Measurements from ENCODE around the gene HSD3B7.
A peak's percentile ranks its signal among the peaks of the same experiment; 100 is the strongest.

The HSD3B7 gene

DNA sequence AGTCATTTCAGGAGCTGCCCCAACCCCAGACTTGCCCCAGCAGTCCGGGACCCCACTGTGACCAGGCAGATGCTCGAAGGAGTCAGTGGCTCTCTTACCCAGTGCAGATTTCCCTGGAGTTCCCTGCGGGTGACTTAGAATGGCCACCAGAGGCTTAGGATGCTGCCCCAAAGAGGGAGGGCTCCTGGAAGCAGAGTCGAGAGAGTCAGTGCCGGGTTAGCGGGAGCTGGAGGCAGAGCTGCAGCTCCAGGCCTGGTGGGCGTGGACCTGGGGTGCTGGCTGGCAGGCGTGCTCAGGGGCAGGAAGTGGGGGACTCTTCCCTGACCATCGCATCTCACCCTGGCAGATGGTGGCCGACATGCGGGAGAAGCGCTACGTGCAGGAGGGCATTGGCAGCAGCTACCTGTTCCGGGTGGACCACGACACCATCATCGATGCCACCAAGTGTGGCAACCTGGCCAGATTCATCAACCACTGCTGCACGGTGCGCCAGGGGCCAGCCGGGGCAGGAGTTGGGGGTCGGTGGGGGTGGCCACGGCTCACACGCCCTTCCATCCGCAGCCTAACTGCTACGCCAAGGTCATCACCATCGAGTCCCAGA, 1.6 kb upstream of the HSD3B7 start:
- no peak for ATAC-seq (replicated peaks)
- Mint-ChIP-seq H3K4me3 (no peak overlapping the region), H3K27ac (peak overlapping the region; percentile 25), H3K4me1 (peaks cover 5 to 21% of the 10 kb centered on the region in 2 donors), H3K36me3 (peaks cover 54 to 60% of the 10 kb centered on the region in 2 donors), H3K27me3 (no peaks in the 10 kb centered on the region), H3K9me3 (no peaks in the 10 kb centered on the region)
- no peak for DNase-seq

DNA sequence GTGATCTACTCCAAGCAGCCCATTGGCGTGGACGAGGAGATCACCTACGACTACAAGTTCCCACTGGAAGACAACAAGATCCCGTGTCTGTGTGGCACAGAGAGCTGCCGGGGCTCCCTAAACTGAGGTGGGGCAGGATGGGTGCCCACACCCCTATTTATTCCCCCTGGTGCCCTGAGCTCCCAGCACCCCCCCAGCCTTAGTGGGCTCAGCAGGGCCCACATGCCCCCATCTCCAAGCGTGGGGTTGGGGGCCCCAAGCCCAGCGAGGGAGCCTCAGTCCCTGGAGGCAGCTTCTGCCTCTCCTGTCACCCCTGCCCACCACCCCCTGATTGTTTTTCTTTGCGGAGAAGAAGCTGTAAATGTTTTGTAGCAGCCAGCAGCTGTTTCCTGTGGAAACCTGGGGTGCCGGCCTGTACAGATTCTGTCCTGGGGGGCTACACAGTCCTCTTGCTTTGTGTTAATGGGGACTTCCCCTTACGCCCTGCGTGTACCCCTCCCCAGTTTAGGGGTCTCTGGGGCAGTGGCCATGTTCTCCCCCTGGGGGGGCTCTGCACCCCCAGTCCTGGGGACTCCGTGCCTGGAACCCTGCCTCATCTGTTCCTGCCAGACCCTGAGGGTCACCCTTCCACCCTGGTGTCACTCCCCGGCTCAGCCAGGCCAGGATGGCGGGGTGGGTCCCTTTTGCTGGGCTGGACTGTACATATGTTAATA, 953 bp upstream of the HSD3B7 start:
- ATAC-seq (replicated peaks) = no peak
- Mint-ChIP-seq H3K4me1 (peaks cover 8 to 21% of the 10 kb centered on the region in 2 donors), H3K9me3 (no peaks in the 10 kb centered on the region), H3K36me3 (peaks cover 51 to 58% of the 10 kb centered on the region in 2 donors), H3K4me3 (no peak overlapping the region), H3K27me3 (no peaks in the 10 kb centered on the region), H3K27ac (peak overlapping the region; percentile 25)
- DNase-seq = no peak

DNA sequence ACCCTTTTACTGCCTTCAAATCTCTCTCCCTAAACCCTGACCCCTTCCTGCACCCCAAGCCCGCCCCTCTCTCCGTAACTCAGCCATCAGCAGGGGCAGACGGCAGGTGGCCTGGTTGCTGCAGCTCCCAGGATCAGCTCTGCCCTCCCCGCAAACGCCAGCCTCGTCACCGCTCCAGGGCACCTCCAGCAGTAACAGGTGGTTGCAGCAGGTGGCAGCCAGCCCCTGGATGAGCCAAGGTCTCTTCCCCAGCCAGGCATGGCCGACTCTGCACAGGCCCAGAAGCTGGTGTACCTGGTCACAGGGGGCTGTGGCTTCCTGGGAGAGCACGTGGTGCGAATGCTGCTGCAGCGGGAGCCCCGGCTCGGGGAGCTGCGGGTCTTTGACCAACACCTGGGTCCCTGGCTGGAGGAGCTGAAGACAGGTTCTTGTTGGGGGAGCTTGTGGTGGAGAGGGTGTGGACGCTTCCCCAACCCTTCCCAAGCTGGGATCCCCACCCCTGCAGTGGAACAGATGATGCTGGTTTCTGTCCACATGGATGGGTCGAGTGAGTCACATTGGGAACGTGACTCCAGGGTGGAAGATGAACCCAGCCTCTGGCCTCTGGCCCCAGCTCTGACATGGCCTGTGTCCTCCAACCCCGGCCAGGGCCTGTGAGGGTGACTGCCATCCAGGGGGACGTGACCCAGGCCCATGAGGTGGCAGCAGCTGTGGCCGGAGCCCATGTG, 558 bp downstream of the HSD3B7 start:
- H3K27me3 Mint-ChIP-seq = no peaks in the 10 kb centered on the region

DNA sequence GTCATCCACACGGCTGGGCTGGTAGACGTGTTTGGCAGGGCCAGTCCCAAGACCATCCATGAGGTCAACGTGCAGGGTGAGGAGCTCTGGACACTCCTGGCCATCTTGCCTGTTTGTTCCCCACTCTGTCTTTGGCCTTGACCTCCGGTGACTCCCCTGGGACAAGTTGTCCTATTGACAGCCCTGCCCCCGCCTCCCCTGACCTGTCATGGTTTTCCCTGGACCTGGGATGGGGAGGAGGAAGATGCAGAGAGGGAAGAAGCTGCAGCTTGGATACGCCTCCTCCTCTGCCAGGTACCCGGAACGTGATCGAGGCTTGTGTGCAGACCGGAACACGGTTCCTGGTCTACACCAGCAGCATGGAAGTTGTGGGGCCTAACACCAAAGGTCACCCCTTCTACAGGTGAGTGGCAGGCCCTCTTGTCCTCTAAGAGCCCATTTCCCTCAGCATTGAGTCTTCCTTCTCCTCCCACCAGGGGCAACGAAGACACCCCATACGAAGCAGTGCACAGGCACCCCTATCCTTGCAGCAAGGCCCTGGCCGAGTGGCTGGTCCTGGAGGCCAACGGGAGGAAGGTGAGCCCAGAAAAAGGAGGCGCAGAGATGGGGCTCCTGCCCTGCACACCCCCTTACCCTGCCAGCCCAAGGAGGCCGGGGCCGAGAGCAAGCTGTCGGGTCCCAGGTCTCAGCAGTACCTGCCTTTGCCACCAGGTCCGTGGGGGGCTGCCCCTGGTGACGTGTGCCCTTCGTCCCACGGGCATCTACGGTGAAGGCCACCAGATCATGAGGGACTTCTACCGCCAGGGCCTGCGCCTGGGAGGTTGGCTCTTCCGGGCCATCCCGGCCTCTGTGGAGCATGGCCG, 1.4 kb downstream of the HSD3B7 start:
- peaks cover 46 to 49% of the 10 kb centered on the region in 2 donors for H3K36me3 Mint-ChIP-seq
- no peak overlapping the region for H3K4me3 Mint-ChIP-seq
- ATAC-seq (replicated peaks) (no peak), DNase-seq (no peak)
- peaks cover 8 to 21% of the 10 kb centered on the region in 2 donors for H3K4me1 Mint-ChIP-seq
- no peaks in the 10 kb centered on the region for H3K27me3 Mint-ChIP-seq
- peak overlapping the region; percentile 22 for H3K27ac Mint-ChIP-seq
- H3K9me3 Mint-ChIP-seq = no peaks in the 10 kb centered on the region

More for the DNA sequence above, 558 bp downstream of the HSD3B7 start:
- H3K4me1 Mint-ChIP-seq = peaks cover 8 to 21% of the 10 kb centered on the region in 2 donors
- ATAC-seq (replicated peaks) = peak in 1 of 2 donors; percentile 8
- H3K36me3 Mint-ChIP-seq = peaks cover 49 to 51% of the 10 kb centered on the region in 2 donors
- no peaks in the 10 kb centered on the region for H3K9me3 Mint-ChIP-seq
- no peak overlapping the region for H3K27ac Mint-ChIP-seq
- no peak overlapping the region for H3K4me3 Mint-ChIP-seq
- DNase-seq = no peak

DNA sequence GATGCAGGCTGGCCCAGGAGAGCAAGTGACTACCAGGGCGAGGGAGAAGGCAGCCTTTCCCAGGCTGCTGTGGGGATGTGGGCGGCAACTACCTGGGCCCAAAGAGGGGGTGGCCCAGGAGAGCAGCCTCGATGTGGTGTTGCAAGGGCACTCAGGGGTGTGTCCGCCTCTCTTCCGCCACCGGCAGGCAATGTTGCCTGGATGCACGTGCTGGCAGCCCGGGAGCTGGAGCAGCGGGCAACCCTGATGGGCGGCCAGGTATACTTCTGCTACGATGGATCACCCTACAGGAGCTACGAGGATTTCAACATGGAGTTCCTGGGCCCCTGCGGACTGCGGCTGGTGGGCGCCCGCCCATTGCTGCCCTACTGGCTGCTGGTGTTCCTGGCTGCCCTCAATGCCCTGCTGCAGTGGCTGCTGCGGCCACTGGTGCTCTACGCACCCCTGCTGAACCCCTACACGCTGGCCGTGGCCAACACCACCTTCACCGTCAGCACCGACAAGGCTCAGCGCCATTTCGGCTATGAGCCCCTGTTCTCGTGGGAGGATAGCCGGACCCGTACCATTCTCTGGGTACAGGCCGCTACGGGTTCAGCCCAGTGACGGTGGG, 2.7 kb downstream of the HSD3B7 start:
- Mint-ChIP-seq H3K4me3 (no peak overlapping the region), H3K27me3 (no peaks in the 10 kb centered on the region), H3K36me3 (peaks cover 35 to 45% of the 10 kb centered on the region in 2 donors), H3K27ac (no peak overlapping the region), H3K4me1 (peaks cover 8 to 21% of the 10 kb centered on the region in 2 donors), H3K9me3 (no peaks in the 10 kb centered on the region)
- no peak for ATAC-seq (replicated peaks)
- no peak for DNase-seq

DNA sequence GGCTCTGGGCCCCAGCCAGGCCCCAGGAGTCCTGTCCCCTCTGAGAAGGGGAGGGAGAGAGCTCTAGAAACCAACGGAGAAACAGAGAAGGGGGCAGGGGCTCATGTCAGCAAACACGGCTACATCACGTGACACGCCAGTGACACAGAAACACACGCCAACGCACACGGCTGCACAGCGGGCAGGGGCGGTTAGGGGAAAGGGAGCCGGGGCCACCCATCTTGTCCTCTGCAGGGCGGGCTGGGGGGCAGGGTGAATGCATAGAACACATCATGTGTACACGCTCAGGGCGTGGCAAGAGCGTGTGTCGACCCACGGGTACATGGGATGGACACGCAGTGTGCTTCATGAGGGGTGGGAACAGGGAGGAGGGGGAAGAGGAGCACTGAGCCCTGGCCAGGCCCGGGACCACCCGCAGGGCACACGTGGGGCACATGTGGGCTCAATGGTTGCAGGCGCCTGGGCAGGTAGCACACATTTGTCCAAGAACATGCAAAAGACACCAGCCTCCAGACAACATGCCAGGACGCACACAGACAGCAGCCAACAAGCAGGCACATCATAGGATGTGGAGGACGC, 4.6 kb downstream of the HSD3B7 start:
- Mint-ChIP-seq H3K27me3 (no peaks in the 10 kb centered on the region), H3K9me3 (no peaks in the 10 kb centered on the region), H3K4me1 (peaks cover 9 to 10% of the 10 kb centered on the region in 2 donors), H3K36me3 (peaks cover 21 to 29% of the 10 kb centered on the region in 2 donors), H3K27ac (no peak overlapping the region), H3K4me3 (no peak overlapping the region)
- no peak for ATAC-seq (replicated peaks)
- no peak for DNase-seq

DNA sequence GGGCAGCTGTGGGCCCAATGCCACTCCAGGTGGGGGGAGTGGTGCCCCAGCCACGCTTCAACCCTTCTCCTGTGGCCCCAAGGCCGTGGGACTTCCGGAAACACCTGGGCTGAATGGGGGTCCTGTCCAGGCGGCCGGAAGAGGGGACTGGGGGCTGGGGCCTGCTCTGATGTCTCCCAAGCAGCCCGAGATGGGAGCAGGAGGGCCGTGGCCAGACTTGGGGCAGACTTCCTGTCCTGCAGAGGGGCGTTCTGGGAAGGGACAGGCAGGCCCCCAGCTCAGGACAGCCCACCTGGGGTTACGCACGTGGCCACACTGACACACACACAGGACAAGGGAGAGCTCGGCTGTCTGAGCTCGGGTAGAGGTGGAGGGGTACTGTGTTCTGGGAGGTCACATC, 5.1 kb downstream of the HSD3B7 start:
- Mint-ChIP-seq H3K36me3 (peaks cover 19 to 27% of the 10 kb centered on the region in 2 donors), H3K9me3 (no peaks in the 10 kb centered on the region), H3K27me3 (no peaks in the 10 kb centered on the region), H3K27ac (no peak overlapping the region), H3K4me1 (peaks cover 4 to 11% of the 10 kb centered on the region in 2 donors), H3K4me3 (no peak overlapping the region)
- ATAC-seq (replicated peaks) = no peak
- no peak for DNase-seq

DNA sequence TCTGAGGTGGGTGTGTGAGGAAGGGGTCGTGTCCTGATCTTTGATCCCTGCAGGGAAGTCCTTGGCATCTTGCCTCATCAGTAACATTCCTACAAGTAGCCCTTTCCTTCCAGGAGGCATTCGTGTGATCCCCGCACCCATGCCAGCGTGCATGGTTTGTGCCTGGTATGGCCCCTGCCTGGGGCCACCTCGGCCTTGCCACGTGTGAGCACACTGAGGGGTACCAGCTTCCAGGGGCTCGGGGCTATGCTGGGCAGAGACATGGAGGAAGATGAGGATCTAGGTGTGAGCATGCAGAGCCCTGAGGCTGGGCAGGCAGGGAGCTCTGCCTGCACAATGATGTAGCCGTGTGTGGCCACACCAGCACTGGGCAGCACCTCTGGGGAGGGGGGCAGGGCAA, 6.0 kb downstream of the HSD3B7 start:
- H3K4me3 Mint-ChIP-seq = no peak overlapping the region
- no peaks in the 10 kb centered on the region for H3K27me3 Mint-ChIP-seq
- H3K36me3 Mint-ChIP-seq = peaks cover 15 to 18% of the 10 kb centered on the region in 2 donors
- H3K9me3 Mint-ChIP-seq = no peaks in the 10 kb centered on the region
- no peak overlapping the region for H3K27ac Mint-ChIP-seq
- H3K4me1 Mint-ChIP-seq = peaks cover 0 to 8% of the 10 kb centered on the region in 2 donors
- ATAC-seq (replicated peaks) (no peak), DNase-seq (no peak)

DNA sequence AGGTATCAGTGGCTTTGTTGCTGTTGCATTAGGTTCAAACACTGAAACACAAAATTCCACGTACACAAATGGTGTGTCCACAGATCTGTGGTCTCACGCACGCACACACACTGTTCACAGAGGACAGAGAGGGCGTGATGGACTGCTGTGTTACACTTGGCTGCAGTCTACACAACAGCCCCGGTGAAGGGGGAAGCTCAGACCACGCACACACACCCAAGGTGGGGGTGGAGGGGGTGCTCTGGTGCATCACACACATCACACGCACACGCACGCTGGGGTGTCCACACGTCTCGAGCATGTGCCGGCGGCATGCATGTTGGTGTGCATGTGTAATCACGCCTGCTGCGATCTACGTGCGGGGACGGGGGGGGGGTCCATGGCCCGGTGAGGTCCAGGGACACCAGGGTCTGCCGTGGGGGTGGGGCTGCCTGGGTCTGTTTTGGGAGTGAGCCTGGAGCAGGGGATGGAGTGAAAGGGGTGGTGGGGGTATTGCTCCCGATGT, 7.3 kb downstream of the HSD3B7 start:
- DNase-seq (no peak), ATAC-seq (replicated peaks) (no peak)
- peaks cover 6 to 8% of the 10 kb centered on the region in 2 donors for H3K36me3 Mint-ChIP-seq
- H3K27ac Mint-ChIP-seq = peak overlapping the region; percentile 70
- peaks cover 11 to 12% of the 10 kb centered on the region in 2 donors for H3K4me1 Mint-ChIP-seq
- H3K27me3 Mint-ChIP-seq = no peaks in the 10 kb centered on the region
- H3K4me3 Mint-ChIP-seq = no peak overlapping the region
- H3K9me3 Mint-ChIP-seq = no peaks in the 10 kb centered on the region

DNA sequence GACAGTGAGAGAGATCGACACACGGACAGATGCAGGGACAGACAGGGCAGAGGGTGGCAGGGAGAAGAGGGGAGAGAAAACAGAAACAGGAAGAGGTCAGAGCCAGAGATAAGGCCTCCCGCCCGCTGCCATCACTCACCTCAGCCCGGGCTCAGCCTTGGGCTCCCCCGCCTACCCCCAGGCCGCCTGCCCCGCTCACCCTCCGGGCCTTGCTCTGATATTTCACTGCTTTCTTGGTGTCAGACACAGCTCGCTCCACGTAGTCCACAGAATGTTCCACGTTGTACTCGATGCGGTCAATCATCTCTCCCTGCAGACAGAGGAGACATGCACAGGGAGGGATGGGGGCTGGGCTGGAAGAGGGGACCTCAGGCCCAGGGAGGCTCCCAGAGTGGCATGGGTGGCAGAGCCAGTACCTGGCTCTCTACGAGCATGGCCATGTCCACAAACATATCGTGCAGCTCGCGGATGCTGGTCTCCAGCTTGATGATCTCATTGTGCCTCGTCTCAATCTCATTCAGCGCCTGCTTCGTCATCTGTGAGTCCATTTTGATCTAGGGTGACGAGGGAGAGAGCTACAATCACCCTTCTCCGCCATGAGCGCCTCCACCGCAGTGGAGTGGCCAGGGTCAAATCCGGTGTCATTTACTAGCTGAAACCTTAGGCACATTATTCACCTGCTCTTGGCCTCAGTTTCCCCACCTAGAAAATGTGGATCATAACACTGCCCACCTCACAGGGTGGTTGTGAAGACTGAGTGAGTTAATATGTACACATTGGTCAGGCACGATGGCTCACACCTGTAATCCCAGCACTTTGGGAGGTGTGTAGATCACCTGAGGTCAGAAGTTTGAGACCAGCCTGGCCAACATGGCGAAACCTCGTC, 8.2 kb downstream of the HSD3B7 start:
- no peak overlapping the region for H3K4me3 Mint-ChIP-seq
- H3K36me3 Mint-ChIP-seq = peaks cover 3 to 6% of the 10 kb centered on the region in 2 donors
- no peaks in the 10 kb centered on the region for H3K27me3 Mint-ChIP-seq
- DNase-seq (no peak), ATAC-seq (replicated peaks) (no peak)
- peaks cover 15 to 16% of the 10 kb centered on the region in 2 donors for H3K4me1 Mint-ChIP-seq
- no peaks in the 10 kb centered on the region for H3K9me3 Mint-ChIP-seq
- peak overlapping the region; percentile 70 for H3K27ac Mint-ChIP-seq

DNA sequence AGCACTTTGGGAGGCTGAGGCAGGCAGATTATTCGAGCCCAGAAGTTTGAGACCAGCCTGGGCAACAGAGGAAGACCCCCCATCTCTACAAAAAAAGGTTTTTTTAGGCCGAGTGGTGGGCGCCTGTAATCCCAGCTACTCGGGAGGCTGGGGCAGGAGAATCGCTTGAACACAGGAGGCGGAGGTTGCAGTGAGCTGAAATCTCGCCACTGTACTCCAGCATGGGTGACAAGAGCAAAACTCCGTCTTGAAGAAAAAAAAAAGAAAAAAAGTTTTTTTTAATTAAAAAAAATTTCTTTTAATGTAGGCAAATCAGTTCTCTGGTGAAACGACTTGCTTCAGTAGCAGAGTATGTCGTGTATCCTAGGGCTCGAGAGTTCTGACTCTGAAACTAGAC, 10.9 kb downstream of the HSD3B7 start:
- DNase-seq (no peak), ATAC-seq (replicated peaks) (no peak)
- H3K27ac Mint-ChIP-seq = peak overlapping the region; percentile 87
- peaks cover 13 to 15% of the 10 kb centered on the region in 2 donors for H3K4me1 Mint-ChIP-seq
- H3K9me3 Mint-ChIP-seq = no peaks in the 10 kb centered on the region
- no peaks in the 10 kb centered on the region for H3K27me3 Mint-ChIP-seq
- H3K36me3 Mint-ChIP-seq = no peaks in the 10 kb centered on the region
- H3K4me3 Mint-ChIP-seq = peak overlapping the region; percentile 87 to 93

DNA sequence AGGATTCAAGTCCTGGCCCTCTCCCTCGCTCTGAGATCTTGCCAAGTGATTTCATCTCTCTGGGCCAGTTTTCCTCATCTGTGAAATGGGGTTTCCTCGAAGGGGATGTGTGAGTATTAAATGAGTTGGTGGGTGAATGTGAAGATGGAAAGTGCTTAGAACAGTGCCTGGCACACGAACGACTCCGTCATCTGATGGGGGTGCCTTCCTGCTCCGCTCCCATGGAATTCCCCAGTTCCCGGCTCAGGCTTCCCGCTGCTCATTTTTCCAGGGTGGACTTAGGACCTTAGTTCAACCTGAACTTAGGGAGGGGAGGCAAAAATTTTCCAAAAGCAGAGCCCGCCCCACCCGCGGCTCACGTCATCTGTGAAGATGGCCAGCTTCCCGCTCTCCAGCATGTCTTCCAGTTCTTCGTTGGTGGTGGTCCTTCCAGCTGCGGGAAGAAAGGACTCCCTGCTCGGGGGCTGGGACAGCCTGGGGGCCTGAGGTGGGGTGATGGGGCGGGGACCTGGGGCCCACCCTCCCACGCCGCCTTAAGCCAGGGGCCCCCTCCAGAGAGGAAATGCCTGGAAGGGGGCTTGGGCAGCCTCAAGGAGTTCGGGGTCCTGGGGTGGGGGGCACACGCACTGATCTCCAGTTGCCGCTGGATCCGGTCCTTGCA, 11.4 kb downstream of the HSD3B7 start:
- Mint-ChIP-seq H3K27me3 (peaks cover 0 to 3% of the 10 kb centered on the region in 2 donors), H3K9me3 (no peaks in the 10 kb centered on the region), H3K4me1 (peaks cover 13 to 15% of the 10 kb centered on the region in 2 donors), H3K36me3 (no peaks in the 10 kb centered on the region), H3K27ac (peak overlapping the region; percentile 87), H3K4me3 (peak overlapping the region; percentile 87 to 93)
- ATAC-seq (replicated peaks) = peak in 1 of 2 donors; percentile 1
- DNase-seq = no peak

Measured in stimulated activated naive B cell treated with anti-CD40 and anti-IgM and Interleukin-4, amounts not matched to agents 10 μg/mL and 1 μg/mL and 100 μg/mL, for 72 hours (primary cell).